D721Med (cell line): ENCODE data around the gene ELOVL5.

Experiments used
- DNase-seq: peaks from one replicate; pipeline ENCODE4 v3.0.0; 2011; ENCODE audit warnings: low spot score; ENCODE audit not compliant: insufficient read length
- FAIRE-seq: peaks from 2 replicates; lab custom pipeline; 2011; peaks lifted over from hg19 to GRCh38; lab: Jason Lieb, UNC
- TF ChIP-seq, protein P1 (sequence below): IDR thresholded peaks from 2 replicates; pipeline ENCODE4 v1.5.1; 2012; ENCODE audit warnings: mild to moderate bottlenecking, control low read depth; ENCODE audit not compliant: insufficient read depth; ENCODE audit errors: missing control alignments

ELOVL5 gene

DNA sequence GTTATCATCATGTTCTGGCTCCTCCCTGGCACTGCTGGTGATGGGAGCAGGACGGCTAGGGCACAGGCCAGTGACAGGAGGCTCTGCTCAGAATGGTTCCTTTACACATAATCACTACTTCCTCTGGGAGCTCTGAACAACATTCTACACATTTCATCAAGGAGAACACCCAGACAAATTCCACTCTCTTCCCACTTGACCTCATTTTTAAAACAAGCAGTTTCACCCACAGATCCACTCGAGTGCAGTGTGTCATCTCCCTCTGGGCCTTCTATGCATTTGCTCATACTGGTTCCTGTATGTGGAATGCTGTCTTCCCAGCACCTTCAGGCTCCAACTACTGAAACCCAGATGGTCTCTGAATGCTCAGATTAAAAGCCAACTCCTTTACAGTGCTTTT, 84.8 kb downstream of the ELOVL5 start:
- DNase-seq: no peak
- TF ChIP-seq, protein P1, sequence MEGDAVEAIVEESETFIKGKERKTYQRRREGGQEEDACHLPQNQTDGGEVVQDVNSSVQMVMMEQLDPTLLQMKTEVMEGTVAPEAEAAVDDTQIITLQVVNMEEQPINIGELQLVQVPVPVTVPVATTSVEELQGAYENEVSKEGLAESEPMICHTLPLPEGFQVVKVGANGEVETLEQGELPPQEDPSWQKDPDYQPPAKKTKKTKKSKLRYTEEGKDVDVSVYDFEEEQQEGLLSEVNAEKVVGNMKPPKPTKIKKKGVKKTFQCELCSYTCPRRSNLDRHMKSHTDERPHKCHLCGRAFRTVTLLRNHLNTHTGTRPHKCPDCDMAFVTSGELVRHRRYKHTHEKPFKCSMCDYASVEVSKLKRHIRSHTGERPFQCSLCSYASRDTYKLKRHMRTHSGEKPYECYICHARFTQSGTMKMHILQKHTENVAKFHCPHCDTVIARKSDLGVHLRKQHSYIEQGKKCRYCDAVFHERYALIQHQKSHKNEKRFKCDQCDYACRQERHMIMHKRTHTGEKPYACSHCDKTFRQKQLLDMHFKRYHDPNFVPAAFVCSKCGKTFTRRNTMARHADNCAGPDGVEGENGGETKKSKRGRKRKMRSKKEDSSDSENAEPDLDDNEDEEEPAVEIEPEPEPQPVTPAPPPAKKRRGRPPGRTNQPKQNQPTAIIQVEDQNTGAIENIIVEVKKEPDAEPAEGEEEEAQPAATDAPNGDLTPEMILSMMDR: no peak
- no peak for FAIRE-seq

- DNase-seq (no peak), FAIRE-seq (no peak)
- TF ChIP-seq, protein P1: no peak
Observed at GRCh38 chr6:53259860-53260580, 88.7 kb downstream of the ELOVL5 start.

DNA sequence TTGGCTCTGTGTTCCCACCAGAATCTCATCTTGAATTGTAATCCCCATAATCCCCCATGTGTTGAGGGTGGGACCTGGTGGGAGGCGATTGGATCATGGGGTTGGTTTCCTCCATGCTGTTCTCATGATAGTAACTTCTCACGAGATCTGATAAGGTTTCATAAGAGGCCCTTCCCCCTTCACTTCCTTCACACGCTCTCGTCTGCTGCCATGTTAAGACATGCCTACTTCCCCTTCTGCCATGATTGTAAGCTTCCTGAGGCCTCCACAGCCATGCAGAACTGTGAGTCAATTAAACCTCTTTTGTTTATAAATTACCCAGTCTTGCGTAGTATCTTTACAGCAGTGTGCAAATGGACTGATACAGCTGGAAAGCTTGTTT, 90.0 kb downstream of the ELOVL5 start:
- no peak for FAIRE-seq
- TF ChIP-seq, protein P1: no peak
- DNase-seq: no peak

DNA sequence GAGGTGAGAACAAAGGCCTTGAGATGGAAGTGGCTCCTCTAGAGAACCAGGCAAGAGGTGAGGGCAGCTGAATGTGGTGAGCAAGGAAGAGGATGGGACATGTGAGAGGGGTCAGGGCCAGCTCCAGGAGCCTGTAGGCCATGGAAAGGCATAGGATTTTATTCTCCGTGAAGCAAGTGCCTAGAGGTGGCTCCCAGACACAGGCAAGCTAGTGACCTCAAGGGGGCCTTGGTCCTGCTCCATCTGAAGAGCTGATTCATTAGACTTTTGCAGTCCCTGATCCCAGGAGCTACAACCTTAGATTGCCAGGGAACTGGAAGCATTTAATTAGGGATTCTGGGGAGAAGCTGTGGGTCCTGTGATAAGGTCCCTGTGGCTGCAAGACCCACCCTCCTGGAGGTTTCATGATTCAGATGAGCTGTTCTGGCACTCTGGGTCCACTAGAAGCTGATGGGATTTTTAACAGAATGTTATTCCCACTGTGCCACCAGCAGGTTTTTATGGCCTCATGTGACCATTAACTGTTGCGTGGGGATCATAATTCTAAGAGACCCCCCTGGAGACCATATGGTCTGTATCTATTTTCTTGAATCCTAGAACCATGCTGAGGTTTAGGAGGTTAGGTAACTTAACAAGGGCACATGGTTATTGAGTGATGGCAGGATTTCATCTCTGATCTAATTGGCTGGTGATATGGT, 90.5 kb downstream of the ELOVL5 start:
- TF ChIP-seq, protein P1: no peak
- DNase-seq (no peak), FAIRE-seq (no peak)

DNA sequence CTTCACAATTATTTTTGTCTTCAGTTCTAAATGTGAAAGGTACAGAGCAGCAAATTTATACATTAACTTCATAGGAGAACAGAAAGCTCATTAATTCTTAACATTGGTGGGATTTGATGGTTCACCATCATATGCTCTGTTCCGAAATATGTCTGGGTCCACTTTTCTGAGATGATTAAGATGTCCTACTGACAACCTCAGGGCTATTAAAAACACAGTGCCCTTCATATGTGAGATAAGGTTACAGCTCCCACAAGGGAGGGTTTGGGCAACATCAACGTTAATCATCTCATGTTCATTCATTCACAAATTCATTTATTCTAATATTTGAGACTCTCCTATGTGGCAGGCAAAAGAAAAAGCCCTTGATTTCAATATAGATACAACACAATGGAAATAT, 91.2 kb downstream of the ELOVL5 start:
- FAIRE-seq (no peak), DNase-seq (no peak)
- TF ChIP-seq, protein P1: no peak

- TF ChIP-seq, protein P1: no peak
- FAIRE-seq (no peak), DNase-seq (no peak)
Observed at GRCh38 chr6:53257001-53257400, 91.7 kb downstream of the ELOVL5 start.

DNA sequence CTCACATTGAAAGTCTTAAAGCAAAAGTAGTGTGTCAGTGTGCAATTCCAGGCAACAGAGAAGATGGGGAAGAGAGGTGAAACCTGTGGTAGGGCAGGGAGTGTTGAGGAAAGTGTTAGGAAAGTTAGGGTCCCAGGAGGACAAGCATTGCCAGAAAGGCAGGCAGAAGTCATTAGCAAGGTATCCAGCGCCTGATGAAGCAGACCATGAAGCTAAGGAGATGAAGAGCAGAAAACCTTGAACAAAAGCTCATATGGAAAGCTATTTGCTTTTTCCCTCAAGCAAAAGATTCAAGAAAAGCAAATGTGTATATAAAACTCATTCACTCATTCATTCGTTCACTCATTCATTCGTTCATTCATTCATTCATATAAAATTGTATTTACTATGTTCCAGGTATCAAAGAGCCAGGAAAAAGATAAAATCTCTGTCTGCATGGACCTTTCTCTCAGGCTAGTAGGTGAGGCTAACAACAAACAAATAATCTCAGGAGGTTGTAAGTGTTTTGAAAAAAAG, 96.5 kb downstream of the ELOVL5 start:
- TF ChIP-seq, protein P1: no peak
- no peak for DNase-seq
- FAIRE-seq: no peak
